NK-92 treated with Interleukin-12 subunit alpha and Interleukin-12 subunit beta, amount 100 ng/mL, for 24 hours (cell line): ENCODE results near the gene GLP2R.

Source experiments
- DNase-seq: peaks from one replicate; lab custom pipeline; 2025; lab: John Stamatoyannopoulos, UW

The GLP2R gene

DNA sequence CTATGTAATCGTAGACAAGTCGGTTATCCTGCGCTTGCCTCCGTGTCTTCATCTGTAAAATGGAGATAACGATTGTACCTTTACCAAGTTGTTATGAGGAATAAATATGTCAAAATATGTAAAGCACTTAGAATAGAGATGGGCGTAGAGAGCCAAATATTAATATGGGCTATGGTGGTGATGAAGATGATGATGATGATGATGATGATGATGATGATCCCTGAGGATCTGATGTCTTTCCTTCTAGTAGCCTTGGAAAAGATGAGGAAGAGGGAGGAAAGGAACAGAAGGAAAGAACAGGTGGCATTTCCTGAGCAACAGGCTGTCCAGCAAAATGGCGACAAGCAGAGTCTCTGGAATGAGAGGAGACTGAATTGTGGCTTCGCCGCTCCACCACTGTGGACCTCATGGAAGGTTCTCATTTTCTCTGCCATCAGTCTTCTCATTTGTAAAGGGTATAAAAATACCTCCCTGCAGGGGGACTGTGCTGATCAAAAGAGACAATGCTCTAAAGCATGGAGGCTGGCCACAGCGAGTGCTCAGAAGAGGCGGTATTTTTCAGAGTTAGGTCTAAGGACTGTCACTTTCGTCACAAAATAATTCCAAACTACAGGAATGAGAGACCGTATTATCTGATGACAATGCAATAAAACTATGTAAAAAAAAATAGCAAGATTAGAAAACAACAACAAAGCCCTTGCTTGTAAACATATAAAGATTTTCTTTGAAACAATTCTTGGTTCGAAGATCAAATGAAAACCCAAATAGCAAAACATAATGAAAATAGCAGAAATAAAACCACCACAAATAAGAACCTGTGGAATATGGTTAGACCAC, 96.5 kb downstream of the GLP2R start:
- DNase-seq, result no peak

DNA sequence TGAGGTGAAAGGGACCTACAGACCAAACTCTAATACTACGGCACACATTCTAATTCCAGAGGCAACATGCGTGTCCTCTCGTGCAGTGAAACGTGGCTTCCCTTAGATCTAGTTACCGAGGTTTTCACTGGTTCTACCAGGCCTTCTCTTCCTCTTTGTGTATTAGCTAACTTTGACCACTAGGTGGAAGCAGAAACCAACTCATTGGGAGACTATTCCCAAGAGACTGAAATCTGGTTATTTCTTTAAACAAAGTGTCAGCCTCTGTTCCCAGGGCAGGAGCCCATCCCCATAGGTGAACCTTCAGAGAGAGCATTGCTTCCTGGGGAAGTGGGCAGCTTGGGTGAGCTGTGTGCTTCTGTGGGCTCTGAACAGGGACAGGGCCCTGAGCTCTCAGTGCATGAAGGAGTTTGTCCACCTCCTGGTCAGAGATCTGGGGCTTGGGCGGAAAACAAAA, 99.0 kb downstream of the GLP2R start:
- DNase-seq, result no peak

DNA sequence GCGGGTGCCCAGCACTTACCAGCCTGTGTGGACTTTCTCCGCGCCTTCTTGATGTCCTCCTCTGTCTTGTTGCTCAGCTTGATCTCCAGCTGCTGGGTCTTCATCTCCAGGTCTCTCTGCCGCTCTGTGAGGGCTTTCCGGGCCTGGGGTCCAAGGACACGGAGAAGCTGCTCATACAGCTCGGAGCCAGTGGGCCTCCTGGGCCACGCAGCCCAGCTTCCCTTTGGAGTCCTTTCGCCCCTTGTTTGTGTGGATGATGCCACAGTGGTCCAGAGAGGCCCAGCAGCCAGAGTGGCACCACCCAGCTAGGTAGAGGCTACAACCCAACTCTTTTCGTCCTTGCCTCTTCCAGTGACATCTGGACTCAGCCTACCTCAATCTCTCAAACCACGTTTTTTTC, 99.7 kb downstream of the GLP2R start:
- no peak for DNase-seq

DNA sequence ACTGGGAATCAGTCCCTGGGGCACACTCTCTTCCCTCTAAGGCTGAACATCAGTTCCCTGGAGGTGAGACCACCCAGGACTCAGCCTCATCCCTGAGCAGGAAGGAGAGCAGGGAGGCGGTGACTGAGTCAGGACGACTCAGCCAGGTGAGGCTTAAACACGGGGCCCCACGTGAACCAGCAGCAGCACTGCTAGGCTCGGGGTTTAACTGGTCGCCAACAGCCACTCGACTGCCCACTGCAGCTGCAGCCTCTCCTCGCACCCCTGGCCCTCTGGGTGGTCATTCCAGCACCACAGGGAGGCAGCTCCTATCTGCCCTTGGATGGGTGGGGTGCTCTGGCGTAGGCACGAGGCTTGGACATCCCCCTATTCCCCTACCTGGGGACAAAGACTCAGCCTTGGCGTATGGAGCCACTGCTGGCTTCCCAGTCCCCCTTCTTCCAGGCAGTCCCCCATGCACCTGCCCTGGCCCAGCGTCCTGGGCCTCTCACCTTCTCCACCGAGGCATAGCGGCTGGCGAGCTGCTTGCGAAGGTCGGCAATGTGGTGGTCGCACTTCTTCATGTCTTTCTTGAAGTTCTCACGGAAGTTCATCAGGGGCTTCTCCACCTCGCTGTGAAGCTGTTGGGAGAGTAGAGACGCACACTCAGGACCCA, 100.6 kb downstream of the GLP2R start:
- DNase-seq, result no peak

DNA sequence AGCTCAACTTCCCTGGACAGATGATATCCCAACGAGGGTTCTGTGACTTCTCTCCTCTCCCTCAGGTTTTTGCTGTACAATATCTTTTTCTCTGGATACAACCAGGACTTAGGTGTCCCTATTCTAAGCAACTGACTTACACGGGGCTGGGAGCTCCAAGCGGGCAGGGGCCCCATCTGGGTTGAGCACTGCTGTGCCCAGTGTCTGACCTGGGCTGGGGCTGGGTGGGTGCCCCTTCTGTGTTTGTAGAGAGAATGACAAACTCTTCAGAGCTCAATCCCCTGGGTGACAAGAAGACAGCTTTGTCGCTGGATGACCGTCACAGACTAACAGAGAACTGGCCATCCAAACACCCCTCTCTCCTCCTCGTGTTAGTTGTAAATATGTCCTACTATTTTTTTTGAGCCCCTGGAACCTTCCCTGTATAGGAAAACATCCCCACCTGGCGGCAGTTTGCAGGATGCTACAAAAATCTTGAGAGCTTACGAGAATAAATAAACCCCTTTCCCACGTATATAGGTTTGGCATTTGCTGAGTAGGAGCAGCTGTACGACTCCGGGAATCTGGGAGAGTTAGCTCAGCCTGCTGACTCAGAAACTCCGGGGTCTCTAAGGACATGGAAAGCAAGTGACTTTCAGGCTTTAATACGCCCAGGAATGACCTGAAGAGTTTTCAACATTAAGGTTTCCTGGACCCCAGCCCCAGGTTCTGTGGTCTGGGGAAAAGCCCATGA, 103.0 kb downstream of the GLP2R start:
- DNase-seq, result no peak

DNA sequence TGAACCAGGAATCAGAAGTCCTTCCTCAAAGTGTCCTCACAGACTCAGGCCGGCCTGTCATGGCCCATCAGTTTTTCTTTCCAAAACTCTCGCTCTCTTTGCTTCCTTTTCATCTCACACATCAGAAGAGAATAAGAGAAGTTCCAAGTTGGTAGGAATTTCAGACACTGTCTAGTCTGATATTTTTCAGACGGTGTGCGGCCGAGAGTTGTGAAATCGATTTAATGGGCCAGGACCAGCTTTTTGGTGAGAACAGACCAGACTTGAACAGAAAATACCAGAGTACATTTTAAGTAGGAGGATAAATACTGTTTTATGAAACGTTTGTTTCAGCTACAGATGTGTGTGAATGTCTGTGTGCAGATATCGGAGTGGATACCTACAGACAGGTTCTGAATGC, 104.1 kb downstream of the GLP2R start:
- DNase-seq, result no peak

DNA sequence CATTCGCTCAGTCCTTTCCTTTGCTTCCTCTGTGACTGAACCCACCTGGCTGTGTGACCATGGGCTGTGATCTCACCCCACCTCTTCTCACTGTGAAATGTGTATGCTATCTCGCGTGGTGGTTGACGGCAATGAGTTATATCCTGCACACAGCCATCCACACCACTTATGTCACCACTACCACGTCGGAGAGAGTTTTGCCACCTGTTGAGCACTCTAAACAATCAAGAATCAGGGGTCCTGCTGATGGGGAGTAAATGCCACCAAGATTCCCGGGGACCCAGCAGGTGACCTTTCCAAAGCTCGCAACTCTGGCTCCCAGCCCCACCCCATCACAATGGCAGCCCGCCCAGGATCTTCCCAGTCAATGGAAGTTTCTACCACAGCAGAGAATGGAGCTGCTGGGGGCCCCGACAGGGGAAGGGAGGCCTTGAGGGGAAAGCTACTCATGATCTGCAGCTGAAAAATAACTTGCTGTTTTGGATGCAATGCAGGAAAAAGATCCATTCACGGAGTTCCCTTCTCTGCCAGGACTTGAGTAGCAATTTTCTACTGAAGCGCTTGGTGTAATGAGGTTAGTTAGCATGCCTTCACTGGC, 105.5 kb downstream of the GLP2R start:
- DNase-seq, result no peak

DNA sequence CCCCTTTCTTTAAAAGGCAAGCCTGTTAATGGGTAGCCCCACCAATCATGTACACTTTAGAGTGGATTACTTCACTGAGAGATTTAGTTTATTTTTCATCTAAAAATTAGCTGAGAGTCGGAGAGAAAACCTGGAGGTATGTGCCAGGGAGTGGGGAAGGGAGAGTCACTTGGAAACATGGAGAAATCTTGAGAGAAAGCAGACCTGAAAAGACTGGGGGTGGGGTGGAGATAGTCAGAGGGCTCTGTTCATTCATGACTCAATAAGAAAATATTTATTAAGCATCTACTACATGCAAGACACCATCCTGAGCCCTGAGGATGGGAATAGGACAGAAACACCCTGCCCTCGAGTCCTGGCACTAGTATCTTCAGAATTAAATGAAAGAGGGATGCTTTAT, 106.8 kb downstream of the GLP2R start:
- DNase-seq, result no peak

DNA sequence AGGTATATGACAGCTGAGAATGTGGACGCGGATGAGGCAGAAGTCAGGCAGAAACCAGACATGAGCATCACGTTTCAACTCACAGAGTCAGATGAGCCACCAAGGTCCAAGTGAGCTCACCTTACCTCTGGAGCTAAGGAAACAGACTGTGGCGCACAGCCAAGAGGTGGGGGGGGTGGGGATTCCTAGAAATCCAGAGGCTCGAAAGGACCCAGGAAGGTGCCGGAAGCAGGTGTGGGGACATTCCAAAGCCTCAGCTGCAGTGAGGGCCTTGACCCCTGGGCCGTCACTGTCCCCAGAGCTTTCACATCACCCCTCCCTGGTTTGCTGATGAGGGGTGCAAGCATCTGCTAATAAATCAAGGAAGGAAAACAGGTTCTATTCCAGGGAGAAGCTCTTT, 108.6 kb downstream of the GLP2R start:
- DNase-seq, result no peak

DNA sequence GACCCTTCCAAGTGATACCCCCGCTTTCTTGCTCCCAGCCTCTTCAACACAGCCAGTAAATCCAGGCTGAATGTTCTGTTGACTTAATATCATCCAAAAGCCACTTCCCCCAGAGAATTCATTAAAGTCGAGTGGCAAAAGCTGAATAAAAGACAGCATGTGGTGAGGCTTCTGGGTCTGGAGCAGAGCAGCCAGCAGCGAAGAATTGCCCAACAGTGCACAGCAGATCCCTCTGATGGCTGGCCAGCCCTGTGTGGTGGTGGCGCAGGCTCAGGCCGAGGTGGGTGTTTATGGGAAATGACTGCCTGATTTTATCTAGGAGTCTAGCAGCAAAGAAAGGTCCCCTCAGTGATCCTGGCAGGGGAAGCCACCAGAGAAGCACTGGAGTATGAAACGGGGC, 109.7 kb downstream of the GLP2R start:
- no peak for DNase-seq

DNA sequence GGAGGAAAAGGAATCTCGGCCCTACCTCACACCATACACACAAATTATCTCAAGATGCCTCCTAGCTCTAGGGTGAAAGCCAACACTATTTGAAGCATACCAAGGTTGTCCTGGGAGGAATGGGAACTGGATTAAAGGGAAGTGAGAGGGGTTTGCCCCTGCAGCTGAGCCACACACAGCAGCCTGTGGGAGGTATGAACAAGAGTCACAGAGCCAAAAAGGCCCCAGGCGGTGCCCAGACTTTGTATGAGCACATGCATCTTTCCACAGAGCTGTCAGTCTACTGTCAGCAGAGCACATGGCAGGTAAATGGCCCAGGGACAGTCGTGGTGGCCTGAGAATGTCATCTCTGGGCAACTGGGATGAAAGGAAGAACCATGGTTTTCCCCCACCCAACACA, 110.4 kb downstream of the GLP2R start:
- DNase-seq, result no peak

DNA sequence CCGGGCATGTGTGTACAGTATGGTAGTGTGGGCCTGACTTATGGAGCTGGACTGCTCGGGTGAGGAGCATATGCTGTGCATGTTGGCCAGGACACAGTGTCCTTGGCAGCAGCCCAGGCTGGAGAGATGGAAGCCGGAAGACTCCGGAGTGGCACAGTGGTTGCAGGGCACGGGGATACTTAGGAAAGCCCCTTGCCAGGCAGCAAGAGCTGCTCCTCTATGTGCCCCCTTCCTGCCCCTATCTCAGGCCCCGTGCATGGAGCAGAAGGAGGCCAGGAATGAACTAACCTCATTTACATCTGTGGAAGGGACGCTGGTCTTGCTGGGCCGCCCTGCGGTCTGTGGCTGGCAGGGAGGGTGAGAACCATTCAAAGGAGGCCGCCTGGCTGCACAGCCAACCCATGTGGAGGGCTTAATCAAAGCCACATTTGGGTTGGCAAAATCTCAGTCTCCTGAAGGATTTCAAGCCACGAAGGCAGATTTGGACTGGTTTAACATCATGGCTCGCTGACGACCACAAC, 111.6 kb downstream of the GLP2R start:
- no peak for DNase-seq

DNA sequence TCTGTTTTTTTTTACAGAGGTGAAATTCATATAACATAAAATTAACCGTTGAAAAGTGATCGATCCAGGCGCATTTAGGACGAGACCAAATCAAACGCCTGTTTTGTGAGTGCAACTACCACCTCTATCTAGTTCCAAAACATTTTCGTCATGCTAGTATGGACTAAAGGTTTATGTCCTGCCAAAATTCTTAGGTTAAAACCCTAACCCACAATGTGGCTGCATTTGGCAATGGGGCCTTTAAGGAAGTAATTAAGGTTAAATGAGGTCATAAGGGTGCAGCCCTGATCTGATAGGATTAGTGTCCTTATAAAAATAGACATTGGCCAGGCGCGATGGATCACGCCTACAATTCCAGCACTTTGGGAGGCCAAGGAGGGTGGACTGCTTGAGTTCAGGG, 112.2 kb downstream of the GLP2R start:
- no peak for DNase-seq

DNA sequence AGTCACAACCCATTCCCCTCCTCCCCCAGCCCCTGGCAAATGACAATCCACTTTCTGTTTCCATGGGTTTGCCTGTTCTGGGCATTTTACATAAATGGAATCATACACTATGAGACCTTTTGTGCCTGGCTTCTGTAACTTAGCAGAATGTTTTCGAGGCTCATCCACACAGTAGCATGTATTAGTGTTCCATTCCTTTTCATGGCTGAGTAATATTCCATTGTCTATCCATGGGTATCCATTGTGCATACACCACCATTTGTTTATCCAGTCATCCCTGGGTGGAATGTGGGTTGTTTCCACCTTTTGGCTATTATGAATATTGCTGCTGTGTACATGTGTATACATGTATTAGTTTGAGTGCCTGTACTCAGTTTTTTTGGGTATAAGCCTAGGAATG, 113.0 kb downstream of the GLP2R start:
- no peak for DNase-seq

DNA sequence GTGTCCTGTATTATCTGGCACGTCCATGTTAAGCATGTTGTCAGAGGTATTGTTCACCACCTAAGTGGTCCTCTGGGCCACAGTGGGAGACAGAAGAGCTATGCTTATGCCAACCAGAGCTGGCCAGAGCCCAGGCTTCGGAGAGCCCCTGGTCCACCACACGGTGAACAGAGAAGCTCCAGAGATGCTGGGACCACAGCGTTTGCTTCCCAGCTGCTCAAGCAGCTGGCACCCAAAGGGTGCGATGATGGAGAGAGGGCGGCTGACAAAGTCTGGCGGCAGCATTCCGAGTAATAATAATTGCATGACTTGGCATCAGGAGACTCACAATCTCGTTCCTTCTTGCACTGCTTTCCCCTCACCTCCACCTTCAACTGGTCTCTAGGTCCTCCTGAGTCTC, 115.1 kb downstream of the GLP2R start:
- DNase-seq, result no peak

DNA sequence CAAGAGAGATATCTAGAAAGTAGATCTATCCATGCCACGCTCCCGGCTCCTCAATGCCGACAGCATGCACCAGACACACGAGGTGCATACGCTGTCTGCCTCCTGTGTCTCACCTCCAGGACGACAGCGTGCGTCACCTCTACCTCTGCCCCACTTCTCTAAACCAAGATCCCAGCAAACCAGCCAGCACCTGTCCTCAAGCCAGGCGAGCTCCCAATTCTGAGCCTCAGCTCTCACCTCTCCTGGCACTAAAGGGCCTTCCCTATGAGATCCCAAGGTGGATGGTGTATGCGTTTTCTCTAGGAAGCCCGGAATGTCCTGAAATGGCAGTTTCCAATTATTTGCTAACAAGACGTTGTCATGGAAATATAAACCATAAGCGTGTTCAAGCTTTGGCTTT, 115.6 kb downstream of the GLP2R start:
- DNase-seq, result no peak
